Muscle of back (tissue), 13 donors: ENCODE measurements around the gene STX12. TPM values are rescaled to one million over a fixed set of nuclear protein-coding genes. Genes with fewer than 3 reads are reported as not detected.

Source experiments
- DNase-seq, 3 donors: peaks; one replicate each; pipeline versions ENCODE4 v3.0.0 to v3.0.0-alpha.2; 2013
- long read RNA-seq, 9 donors: transcript quantifications; one replicate each; lab custom pipeline, GENCODE V29; 2026
- polyA plus RNA-seq, 10 donors: library from polyadenylated mRNA; unstranded; fragments of 120-200 nt; gene quantifications; one replicate each; pipeline ENCODE4 v1.2.1, GENCODE V29; 2013; ENCODE audit not compliant: insufficient read length in 10 of 10

STX12 gene
- 10 to 100 TPM; 27.3 to 42.2 (median 32.6) TPM for polyA plus RNA-seq
- long read RNA-seq, donor 1, partial matches to known transcripts: 0 of 3 reads
- long read RNA-seq, donor 1, other reads (novel, unspliced or antisense): 0 of 3 reads
- long read RNA-seq, donor 2, transcript STX12-201 (9 exons, 3,079 nt): major isoform, 5 of 21 reads
- long read RNA-seq, donor 2, partial matches to known transcripts: 16 of 21 reads
- long read RNA-seq, donor 2, other reads (novel, unspliced or antisense): 0 of 21 reads
- long read RNA-seq, donor 3: 0 reads
- long read RNA-seq, donor 4, transcript STX12-201 (9 exons, 3,079 nt): major isoform, 6 of 6 reads
- long read RNA-seq, donor 4, partial matches to known transcripts: 0 of 6 reads
- long read RNA-seq, donor 4, other reads (novel, unspliced or antisense): 0 of 6 reads
- long read RNA-seq, donor 5, transcript STX12-201 (9 exons, 3,079 nt): major isoform, 14 of 16 reads
- long read RNA-seq, donor 5, partial matches to known transcripts: 0 of 16 reads
- long read RNA-seq, donor 5, other reads (novel, unspliced or antisense): 0 of 16 reads
- long read RNA-seq, donor 6, transcript STX12-201 (9 exons, 3,079 nt): major isoform, 10 of 31 reads
- long read RNA-seq, donor 6, partial matches to known transcripts: 21 of 31 reads
- long read RNA-seq, donor 6, other reads (novel, unspliced or antisense): 0 of 31 reads
- long read RNA-seq, donor 7, transcript STX12-201 (9 exons, 3,079 nt): major isoform, 7 of 26 reads
- long read RNA-seq, donor 7, partial matches to known transcripts: 19 of 26 reads
- long read RNA-seq, donor 7, other reads (novel, unspliced or antisense): 0 of 26 reads
- long read RNA-seq, donor 8, transcript STX12-201 (9 exons, 3,079 nt): major isoform, 10 of 10 reads
- long read RNA-seq, donor 8, partial matches to known transcripts: 0 of 10 reads
- long read RNA-seq, donor 8, other reads (novel, unspliced or antisense): 0 of 10 reads
- long read RNA-seq, donor 9, partial matches to known transcripts: 0 of 2 reads
- long read RNA-seq, donor 9, other reads (novel, unspliced or antisense): 0 of 2 reads

DNA sequence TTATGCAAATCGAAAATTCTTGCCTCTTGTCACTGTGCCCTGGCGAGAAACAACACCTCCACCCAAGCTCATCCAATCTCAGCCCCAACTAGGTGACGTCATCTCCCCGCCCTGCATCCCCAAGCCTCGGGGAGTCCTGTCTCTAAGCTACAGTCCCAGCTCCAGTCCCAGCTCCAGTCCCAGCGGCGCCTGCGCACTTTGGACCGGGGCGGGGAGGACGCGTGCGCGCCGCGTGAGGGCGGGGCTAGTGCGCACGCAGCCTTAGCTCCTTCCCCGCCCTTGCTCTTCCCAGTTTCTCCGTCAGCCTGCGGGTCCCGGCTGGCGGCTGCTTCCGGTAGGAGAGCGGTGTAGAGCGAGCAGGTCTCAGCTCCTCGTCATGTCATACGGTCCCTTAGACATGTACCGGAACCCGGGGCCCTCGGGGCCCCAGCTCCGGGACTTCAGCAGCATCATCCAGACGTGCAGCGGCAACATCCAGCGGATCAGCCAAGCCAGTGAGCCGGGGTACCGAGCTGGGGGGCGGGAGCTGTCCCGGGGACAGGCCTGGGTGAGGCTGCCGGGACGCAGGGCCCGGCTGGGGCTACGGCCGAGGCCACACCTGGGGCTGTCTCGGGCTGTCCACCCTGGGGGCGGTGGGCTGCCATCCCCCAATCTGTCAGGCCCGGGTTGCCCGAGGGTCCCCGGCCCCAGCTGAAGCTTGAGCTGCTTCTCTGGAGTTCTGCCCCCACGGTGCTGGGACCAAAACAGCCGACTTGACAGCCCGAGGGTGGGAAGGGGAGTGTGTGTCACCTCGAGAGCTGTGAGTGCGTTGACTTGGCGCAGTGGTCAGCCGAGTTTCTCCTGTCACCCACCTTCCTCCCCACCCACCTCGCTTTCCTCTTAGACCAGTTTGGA lies at the start of gene STX12:
Gene STX12 (plus strand): TSS at position 288 of the 894 bp plus-strand sequence. CDS start 89 bp downstream, at position 377.
- peak; percentile 100 for DNase-seq

DNA sequence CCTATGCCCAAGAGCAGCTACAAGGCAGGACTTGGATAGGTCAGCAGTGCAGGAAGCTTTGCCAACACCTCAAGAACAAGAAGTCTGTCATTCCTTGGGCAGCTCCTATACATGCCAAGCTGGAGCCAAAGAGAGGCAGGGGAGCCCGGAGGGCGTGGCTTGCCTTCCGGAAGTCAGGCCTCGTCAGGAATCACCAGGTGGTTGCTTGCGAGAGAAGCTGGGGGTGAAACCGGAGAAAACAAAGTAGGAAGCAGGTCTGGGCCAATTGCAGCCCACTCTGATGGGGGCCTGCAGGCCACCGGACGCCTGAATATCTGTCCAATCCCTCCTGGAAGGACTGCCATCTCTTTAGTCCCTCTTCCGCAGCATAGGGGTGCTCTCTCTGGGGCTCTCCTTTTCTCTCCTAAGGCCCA lies 48.1 kb upstream of the STX12 start:
- peak in 2 of 3 donors; percentile 26 to 59 for DNase-seq

DNA sequence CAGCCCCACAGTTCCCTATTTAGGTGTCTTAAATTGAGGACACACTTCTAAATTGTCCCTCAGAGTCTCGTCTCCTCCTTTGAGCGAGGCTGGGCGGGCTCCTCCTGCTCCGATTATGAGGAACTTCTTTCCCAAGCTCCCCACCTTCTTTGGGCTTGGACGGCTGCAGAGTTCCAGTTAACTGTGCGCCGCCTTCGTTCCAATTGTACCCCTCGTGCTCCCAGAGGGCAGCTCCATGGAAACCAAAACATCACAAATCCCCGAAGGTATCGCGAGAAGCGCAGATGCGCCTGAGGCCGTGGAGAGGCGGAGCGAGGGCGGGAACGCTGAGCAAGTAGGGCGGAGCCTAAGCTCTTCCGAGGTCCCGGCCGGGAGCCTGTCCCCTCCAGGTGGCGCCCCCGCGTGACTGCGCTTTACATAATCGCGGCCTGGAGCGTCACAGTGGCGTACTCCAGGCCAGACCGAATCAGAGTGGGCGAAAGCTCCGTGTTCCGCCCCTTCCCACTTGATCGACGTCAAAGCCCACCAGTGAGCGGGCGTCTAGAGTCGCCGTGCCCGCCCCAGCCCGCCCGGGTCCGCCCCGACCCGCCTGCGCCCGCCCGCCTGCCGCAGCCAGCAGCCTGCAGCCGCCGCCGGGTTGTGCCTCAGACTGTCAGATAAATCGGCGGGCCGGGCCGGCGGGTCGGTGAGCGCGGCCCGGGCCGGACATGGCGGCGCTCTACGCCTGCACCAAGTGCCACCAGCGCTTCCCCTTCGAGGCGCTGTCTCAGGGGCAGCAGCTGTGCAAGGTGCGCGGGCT lies 47.4 kb upstream of the STX12 start, which contains the start of gene FAM76A:
Gene FAM76A (plus strand): TSS at position 588 of the 799 bp plus-strand sequence. CDS start 120 bp downstream, at position 708.
- peak; percentile 100 for DNase-seq

DNA sequence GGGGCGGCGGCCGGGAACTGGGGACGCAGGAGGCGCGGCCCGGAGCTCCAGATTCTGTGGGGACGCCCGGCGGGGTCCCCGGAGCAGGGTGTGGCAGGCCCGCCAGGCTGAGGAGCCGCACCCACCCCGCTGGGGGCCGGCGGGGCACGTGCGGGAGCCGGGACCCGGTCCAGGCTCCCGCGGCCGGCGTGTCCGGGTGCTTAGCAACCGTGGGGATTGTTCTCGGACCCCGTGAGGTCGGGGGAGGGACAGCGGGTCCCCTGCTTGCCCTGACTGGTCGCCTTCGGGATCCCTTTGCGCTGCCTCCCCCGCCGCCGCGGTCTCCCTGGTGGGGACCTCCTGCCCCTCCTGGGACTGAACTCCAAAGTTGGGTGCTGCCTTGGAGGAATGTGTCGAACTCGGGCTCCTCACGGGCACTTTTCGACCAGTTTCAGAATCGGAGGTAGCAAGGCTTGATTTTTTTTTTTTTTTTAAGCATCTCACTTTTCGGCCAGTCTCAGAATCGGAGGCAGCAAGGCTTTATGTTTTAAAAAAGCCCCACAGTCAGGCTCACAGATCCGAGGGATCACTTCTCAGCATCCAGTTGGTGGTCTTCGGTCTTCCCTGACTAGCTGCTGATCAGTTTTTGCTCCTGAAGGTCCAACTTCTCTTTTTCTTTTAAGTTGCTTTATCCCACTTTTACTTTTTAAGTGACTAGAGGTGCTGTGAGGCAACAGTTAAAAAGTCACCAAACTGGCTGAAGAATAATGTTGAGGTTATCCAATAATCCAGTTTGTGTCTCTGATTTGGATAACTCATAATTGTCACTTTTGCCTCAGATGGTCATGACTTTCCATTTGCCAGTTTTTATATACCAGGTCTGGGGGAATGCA lies 46.6 kb upstream of the STX12 start:
- DNase-seq: peak in 2 of 3 donors; percentile 11 to 54

DNA sequence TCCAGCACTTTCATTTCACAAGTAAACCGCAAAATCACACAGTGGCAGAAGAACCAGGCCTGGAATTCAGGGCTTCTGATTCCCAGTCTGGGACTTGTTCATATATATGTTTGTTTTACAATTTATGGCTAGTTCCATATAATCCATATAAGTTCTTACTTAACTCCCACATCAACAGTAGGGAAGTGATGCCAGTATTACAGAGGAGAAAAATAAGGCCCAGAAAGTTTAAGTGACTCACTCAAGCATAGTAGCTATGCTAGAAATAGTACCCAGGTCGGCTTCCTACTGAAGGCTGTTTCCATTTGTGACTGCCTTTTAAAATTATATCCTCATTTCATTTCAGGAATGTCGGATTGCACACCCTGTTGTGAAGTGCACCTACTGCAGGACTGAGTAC lies 45.9 kb upstream of the STX12 start:
- peak in 1 of 3 donors; percentile 9 for DNase-seq

DNA sequence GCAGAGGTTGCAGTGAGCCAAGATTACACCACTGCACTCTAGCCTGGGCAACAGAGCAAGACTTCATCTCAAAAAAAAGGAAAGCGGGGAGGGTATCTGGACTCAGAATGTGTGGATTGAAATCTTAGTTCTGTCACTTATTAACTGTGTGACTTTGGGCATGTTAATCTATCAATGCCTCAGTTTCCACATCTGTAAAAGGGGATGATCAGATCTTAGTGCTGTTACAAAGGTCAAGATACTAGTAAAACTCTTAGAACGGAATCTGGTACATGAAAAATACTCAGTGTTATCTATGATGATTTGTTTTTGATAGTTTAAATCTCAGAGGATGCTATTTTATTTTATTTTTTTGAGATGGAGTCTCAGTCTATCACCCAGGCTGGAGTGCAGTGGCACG lies 36.8 kb upstream of the STX12 start:
- no peak for DNase-seq

DNA sequence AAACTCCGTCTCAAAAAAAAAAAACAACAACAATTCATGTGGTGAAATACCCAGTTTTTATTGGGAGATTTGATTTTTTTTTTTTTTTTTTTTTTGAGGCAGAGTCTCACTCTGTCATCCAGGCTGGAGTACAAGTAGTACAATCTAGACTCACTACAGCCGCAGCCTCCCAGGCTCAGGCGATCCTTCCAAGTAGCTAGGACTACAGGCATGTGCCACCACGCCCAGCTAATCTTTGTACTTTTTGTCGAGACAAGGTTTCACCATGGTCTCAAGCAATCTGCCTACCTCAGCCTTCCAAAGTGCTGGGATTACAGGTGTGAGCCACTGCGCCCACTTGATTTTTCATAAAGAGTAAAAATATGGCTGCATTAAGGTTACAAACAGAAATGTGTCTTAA lies 31.9 kb upstream of the STX12 start:
- no peak for DNase-seq

DNA sequence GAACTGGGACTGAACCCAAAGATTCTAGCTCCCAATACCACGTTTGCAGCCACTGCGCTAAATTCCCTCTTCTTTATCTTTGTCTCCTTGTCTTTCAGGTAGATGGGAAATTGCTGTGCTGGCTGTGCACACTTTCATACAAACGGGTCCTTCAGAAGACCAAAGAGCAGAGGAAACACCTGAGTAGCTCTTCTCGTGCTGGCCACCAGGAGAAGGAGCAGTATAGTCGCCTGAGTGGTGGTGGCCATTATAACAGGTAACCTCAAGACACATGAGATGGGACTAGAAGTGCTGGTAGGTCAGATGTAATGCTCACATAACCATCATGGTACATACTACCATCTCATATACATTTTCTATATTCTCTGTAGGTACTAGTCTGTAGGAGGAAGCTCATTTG lies 28.5 kb upstream of the STX12 start:
- DNase-seq: no peak

DNA sequence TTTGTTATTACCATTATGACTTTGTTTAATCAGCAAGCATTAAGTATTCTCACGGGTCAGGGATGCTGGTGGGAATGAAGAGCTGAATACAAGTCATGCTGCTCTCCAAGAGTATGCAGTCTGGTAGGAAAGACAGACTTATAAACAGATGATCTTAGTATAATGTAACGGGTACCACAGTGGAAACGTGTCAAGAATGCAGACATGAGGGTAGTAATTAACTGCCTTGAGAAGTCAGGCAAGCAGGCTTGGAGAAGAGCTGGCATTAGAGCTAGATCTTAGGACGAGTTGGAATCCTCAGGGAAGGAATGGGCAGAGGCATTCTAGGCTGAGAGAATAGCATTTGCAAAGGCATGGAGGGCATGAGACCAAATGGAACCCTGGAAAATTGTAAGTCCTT lies 27.6 kb upstream of the STX12 start:
- no peak for DNase-seq

DNA sequence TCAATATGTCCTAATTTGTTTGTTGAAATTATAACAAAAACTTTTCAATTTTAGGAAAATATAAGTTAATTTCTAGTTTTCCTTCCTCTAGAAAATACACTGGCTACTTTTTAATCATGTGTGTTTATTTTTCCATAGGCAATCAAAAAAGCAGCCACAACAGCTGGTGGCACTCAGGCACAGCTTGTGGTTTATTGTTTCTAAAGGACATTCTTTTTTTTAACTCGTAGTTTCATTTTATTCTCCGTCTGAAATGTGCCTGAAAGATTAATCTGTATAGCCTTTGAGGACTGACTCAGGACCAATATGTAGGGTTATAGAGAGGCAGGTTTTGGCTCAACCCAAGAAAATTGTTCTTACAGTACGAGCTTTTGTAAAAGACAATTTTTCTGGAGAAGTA lies 20.7 kb upstream of the STX12 start:
- no peak for DNase-seq

DNA sequence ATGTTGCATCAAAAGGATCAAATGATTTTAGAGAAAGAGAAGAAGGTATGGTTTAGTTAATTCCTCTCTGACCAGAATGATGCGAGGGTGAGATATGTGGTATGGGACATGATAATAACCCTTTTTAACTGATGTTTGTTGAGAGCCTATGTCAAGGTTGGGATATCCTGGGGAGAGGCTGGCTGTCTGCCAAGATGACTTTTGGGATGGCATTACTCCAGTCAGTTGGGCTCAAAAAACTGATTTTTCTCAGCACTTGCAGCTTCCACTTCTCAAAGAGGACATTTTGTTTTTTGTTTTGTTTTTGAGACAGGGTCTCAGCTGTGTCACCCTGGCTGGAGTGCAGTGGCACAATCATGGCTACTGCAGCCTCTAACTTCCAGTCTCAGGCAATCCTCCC lies 17.7 kb upstream of the STX12 start:
- no peak for DNase-seq

DNA sequence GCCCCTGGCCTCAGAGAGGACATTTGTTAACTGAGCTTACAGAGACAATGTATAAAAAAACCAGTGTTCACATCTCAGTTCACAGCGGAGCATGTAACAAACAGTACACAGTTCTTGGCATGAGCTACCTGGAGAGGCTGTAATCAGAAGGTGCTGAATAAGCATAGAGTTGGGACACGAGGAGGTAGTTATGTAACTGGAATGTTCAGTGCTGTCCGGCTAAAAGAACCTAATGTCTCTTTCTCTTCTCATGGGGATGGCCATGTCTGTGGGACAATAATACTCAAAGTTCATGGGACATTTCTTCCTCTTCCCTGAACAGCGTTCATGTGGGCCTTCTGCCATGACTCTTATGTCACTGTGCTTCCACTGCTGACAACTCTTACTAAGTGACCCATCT lies 17.2 kb upstream of the STX12 start:
- no peak for DNase-seq

DNA sequence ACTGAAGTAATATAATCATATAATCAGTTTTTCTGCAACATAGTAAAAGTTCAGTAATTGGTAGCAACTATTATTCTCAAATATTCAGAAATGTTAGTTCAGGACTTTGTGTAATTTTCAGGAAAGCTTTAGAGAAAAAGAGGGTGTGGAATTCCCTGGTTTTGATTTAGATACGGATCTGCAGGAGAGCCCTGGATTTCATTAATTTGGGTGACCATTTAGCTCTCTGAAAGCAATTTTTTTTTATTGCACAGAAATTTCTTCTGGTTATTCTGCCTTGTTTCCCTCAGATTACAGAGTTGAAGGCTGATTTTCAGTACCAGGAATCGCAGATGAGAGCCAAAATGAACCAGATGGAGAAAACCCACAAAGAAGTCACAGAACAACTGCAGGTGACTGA lies 13.8 kb upstream of the STX12 start:
- DNase-seq: no peak

DNA sequence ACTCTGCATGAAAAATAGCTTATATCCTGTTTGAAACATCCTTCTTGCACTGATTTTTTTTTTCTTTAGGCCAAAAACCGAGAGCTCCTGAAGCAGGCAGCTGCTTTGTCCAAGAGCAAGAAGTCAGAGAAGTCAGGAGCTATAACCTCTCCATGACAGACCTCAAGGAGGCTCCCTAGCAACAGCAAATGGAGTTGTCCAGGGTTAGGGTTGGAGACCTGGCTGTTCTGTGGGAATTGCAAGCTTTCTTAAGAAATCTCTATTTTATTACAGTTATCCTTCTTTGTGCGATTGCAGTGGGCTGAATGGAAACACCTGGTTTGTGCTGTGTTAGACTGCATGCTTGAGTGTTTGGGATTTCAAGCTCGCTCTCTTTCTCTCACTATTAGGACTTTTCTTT lies 12.6 kb upstream of the STX12 start:
- peak in 2 of 3 donors; percentile 10 to 31 for DNase-seq

DNA sequence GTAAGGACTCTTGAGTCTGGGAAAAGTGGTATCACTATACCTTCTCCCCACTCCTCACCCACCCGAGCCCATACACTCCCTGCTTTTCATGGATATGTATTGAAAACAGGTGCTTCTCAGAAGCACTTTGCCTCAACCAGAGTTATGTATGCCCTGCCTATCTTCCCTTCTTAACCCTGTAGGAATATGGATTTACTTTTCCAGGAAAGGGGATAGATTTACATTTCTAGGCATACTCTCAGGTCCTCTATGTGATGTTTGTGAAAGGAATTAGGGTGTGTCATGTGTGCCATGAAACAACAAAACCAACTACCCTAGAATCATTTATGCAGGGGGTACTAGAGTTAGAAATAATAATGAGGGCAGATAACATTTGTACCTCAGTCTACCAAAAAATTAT lies 11.0 kb upstream of the STX12 start:
- DNase-seq: no peak

DNA sequence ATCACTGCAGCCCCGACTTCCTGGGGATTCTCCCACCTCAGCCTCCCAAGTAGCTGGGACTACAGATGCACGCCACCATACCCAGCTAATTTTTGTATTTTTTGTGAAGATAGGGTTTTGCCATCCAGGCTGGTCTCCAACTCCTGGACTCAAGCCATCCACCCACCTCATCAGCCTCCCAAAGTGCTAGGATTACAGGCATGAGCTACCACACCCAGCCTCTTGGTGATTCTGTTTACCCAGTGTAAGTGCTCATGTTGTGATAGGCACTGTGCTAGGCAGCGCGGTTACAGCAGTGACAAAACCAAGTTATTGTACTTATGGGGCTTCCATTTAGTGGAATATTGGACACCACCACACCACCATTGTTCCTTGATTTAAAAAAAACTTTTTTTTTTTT lies 9.7 kb upstream of the STX12 start:
- no peak for DNase-seq

DNA sequence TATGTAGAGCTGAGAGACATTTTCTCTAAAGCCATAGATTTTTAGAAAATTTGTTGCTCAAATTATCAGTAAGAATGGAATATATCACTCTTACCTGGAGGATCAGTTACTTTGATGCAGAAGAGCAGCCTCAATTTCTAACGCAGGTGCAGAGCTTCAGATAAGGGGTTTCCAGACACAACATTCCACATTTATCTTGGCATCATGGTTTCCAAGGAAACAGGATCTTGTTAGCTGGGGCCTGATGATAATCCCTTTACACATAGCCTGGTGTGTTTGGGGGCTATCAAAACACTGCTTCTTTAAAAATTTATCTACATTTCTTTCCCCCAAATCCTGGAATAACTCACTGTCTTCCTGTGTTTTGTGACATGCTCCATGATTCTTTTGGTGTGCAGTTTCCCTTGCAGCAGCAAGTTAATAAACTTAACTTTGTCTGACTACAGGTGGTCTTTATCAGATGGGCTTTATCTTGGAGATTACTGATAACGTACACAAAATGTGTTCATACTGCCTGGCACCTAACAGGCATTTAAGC lies 2.7 kb upstream of the STX12 start:
- no peak for DNase-seq

DNA sequence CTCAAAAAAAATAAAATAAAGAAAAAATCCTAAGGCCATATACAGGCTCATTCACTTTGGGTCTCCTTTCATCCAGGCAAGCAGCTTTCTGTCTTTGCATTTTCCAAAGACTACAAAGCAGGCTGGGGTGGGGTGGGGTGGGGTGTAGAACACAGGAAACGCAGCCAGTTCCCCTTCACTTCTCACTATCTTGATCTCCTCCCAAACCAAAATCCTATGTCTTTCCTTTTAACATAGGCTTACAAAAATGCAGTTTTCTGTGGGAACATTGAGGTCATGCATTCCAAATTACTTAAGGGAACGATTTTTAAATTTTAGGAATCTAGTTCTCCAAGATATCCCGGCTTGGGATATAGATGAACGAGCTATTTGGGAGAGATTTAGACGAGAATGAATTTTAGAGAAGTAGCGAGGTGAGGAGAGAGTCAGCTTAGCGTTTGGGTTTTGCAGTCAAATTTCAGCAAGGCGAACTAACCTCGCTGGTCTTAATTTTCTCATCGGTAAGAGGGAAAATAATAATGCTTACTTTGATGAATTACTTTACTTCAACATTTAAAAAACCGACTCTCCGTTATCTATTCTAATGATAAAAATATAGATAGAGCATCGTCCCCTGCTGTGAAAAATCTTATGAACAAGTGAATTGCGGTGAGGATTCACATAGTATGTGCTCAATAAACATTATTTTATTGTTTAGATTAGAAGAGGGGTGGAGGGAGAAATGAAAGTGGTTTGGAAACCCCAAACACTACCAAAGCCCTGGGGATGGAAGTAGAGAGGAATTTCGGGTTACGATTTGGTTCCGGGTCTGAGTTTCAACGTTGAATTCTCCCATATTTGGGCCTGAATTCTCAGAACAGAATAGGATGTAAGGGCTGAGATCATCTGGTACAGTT lies 735 bp upstream of the STX12 start:
- DNase-seq: peak; percentile 25 to 83 (median 64)
